Natural killer cell treated with Interleukin-12 subunit alpha and Interleukin-12 subunit beta and Interleukin-15 and Interleukin-18, amount 100 ng/mL, for 72 hours (primary cell): ENCODE measurements around the gene TET2. TPM values are rescaled to one million over a fixed set of nuclear protein-coding genes. Genes with fewer than 3 reads are reported as not detected.

Experiments used
- ATAC-seq, 2 donors: fragments of 150-1000 bp; cut with Tn5 transposase in 1 of 2; sonication (Bioruptor Pico), chemical (Tn5 transposase) in 1 of 2; 2 replicates each; pipeline ENCODE4 v1.10.0; 2021
- DNase-seq: peaks from one replicate; pipeline ENCODE4 v3.0.0; 2022; ENCODE audit warnings: low spot score
- H3K27ac Mint-ChIP-seq, 2 donors: 1 replicate in 1 of 2; 2 replicates in 1 of 2; pipeline ENCODE4 v1.8.0; 2022; ENCODE audit warnings: mixed read lengths in 2 of 2, mild to moderate bottlenecking in 1 of 2, moderate library complexity in 1 of 2
- H3K27me3 Mint-ChIP-seq, 2 donors: 1 replicate in 1 of 2; 2 replicates in 1 of 2; pipeline ENCODE4 v1.8.0; 2022; ENCODE audit warnings: mixed read lengths in 2 of 2
- H3K36me3 Mint-ChIP-seq: one replicate; pipeline ENCODE4 v1.8.0; 2022; ENCODE audit warnings: mixed read lengths
- H3K4me1 Mint-ChIP-seq, 2 donors: 1 replicate in 1 of 2; 2 replicates in 1 of 2; pipeline ENCODE4 v1.8.0; 2022; ENCODE audit warnings: low read depth in 2 of 2, mixed read lengths in 2 of 2, mild to moderate bottlenecking in 1 of 2
- H3K4me3 Mint-ChIP-seq: one replicate; pipeline ENCODE4 v1.8.0; 2022; ENCODE audit warnings: mixed read lengths
- H3K9me3 Mint-ChIP-seq: 2 replicates; pipeline ENCODE4 v1.8.0; 2022; ENCODE audit warnings: mixed read lengths
- total RNA-seq, 2 donors: library from RNA; stranded (reverse); gene quantifications; one replicate each; pipeline ENCODE4 v1.2.3, GENCODE V29; 2022

TET2 gene
- total RNA-seq: 10 to 100 TPM; 39.2 to 44.7 TPM

DNA sequence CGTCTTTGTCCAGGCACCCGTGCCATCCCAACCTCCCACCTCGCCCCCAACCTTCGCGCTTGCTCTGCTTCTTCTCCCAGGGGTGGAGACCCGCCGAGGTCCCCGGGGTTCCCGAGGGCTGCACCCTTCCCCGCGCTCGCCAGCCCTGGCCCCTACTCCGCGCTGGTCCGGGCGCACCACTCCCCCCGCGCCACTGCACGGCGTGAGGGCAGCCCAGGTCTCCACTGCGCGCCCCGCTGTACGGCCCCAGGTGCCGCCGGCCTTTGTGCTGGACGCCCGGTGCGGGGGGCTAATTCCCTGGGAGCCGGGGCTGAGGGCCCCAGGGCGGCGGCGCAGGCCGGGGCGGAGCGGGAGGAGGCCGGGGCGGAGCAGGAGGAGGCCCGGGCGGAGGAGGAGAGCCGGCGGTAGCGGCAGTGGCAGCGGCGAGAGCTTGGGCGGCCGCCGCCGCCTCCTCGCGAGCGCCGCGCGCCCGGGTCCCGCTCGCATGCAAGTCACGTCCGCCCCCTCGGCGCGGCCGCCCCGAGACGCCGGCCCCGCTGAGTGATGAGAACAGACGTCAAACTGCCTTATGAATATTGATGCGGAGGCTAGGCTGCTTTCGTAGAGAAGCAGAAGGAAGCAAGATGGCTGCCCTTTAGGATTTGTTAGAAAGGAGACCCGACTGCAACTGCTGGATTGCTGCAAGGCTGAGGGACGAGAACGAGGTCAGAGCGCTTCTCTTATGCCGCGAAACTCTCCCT is at the start of gene TET2:
Gene TET2 (plus strand): TSS at position 601 of the 740 bp plus-strand sequence. CDS start 87,067 bp downstream, outside the sequence.
- no peaks in the 10 kb centered on the region for H3K27me3 Mint-ChIP-seq
- H3K4me3 Mint-ChIP-seq: peak within 1 kb of the TSS; percentile 98
- DNase-seq: peak; percentile 88
- ATAC-seq: peak; percentile 95 to 97
- H3K27ac Mint-ChIP-seq: peak within 1 kb of the TSS; percentile 99 to 100
- no peaks in the 10 kb centered on the region for H3K9me3 Mint-ChIP-seq
- peaks cover 15% of the 10 kb centered on the region for H3K36me3 Mint-ChIP-seq
- H3K4me1 Mint-ChIP-seq: peaks cover 36 to 41% of the 10 kb centered on the region in 2 donors

GRCh38 chr4:105102016-105102415 is 44.7 kb upstream of the TET2 start:
- no peak for ATAC-seq
- H3K27ac Mint-ChIP-seq: no peak overlapping the region

GRCh38 chr4:105106426-105106825 is 40.2 kb upstream of the TET2 start:
- Mint-ChIP-seq H3K27ac (no peak overlapping the region), H3K4me3 (no peak overlapping the region), H3K4me1 (no peaks in the 10 kb centered on the region), H3K9me3 (no peaks in the 10 kb centered on the region), H3K36me3 (no peaks in the 10 kb centered on the region), H3K27me3 (peaks cover 0 to 9% of the 10 kb centered on the region in 2 donors)
- DNase-seq (no peak), ATAC-seq (no peak)

More at GRCh38 chr4:105102016-105102415, 44.7 kb upstream of the TET2 start:
- H3K27me3 Mint-ChIP-seq: peaks cover 2 to 22% of the 10 kb centered on the region in 2 donors
- no peak for DNase-seq
- H3K36me3 Mint-ChIP-seq: peaks cover 14% of the 10 kb centered on the region
- H3K4me1 Mint-ChIP-seq: no peaks in the 10 kb centered on the region
- H3K4me3 Mint-ChIP-seq: no peak overlapping the region
- H3K9me3 Mint-ChIP-seq: peaks cover 11% of the 10 kb centered on the region

DNA sequence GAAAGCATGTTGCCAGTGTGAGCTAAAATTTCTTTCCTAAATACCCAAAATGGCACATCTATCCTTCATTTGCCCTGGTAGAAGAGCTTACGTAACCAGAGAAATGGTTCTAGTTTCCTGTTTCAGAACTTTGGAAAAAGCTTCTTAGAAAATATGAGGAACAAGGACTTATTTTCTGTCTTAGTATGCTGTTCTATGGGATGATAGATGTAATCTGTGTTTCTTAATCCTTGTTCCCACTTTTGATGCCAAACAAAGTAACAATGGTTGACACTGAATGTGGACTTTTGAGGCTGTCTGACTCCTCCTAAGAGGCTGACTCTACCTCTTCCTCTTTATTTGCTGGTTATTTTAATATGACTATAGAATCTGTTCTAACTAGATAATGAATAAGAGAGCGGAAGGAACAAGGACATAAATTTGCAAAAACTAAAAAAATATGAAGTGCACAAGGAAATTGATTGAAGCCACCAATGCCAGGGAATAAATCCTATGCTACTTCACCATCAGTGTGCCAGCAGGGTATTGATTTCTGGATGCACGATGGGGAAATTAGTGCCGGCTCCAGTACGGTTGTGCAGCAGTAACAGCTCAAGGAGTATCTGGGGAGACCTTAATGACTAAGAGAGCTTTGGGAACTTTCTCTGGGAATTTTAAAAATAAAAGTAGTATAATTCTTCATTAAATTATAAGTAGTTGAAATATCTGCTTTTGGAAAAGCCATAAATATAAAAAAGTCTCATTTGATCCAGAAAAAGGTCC is 39.4 kb upstream of the TET2 start:
- peaks cover 0 to 11% of the 10 kb centered on the region in 2 donors for H3K27me3 Mint-ChIP-seq
- H3K4me3 Mint-ChIP-seq: no peak overlapping the region
- no peak for ATAC-seq
- H3K27ac Mint-ChIP-seq: no peak overlapping the region
- DNase-seq: no peak
- no peaks in the 10 kb centered on the region for H3K36me3 Mint-ChIP-seq
- H3K4me1 Mint-ChIP-seq: no peaks in the 10 kb centered on the region
- H3K9me3 Mint-ChIP-seq: no peaks in the 10 kb centered on the region

- H3K27me3 Mint-ChIP-seq: peaks cover 0 to 17% of the 10 kb centered on the region in 2 donors
- ATAC-seq: no peak
- no peak overlapping the region for H3K27ac Mint-ChIP-seq
- H3K4me3 Mint-ChIP-seq: no peak overlapping the region
- no peaks in the 10 kb centered on the region for H3K9me3 Mint-ChIP-seq
- no peaks in the 10 kb centered on the region for H3K36me3 Mint-ChIP-seq
- no peak for DNase-seq
- H3K4me1 Mint-ChIP-seq: peaks cover 0 to 5% of the 10 kb centered on the region in 2 donors
Measured at GRCh38 chr4:105108971-105109370, 37.7 kb upstream of the TET2 start.

DNA sequence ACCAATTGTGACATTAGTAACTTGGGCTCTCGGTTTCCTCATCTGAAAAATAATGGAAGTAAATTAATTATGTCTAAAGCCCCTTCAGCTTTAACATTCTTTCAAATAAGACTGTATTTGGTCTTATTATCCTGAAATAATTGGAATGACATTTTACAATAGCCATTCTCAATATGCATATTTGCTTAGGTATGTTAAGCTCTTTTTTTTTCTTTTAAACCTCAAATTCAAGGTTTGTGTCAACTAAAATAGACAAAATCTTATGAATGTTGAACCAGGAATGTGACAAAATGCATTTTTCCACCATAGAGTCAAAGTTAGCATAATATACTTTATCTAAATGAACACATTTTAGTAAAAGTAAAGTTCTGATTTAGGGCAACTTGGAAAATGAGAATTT is 34.4 kb upstream of the TET2 start:
- H3K4me3 Mint-ChIP-seq: no peak overlapping the region
- no peaks in the 10 kb centered on the region for H3K36me3 Mint-ChIP-seq
- ATAC-seq (no peak), DNase-seq (no peak)
- H3K4me1 Mint-ChIP-seq: peaks cover 0 to 11% of the 10 kb centered on the region in 2 donors
- H3K9me3 Mint-ChIP-seq: no peaks in the 10 kb centered on the region
- H3K27me3 Mint-ChIP-seq: peaks cover 0 to 15% of the 10 kb centered on the region in 2 donors
- peak overlapping the region in 1 of 2 donors; percentile 29 for H3K27ac Mint-ChIP-seq

GRCh38 chr4:105113800-105114199 is 32.9 kb upstream of the TET2 start:
- Mint-ChIP-seq H3K27me3 (peaks cover 0 to 15% of the 10 kb centered on the region in 2 donors), H3K4me3 (no peak overlapping the region), H3K36me3 (no peaks in the 10 kb centered on the region), H3K9me3 (no peaks in the 10 kb centered on the region), H3K4me1 (peaks cover 0 to 11% of the 10 kb centered on the region in 2 donors), H3K27ac (no peak overlapping the region)
- DNase-seq (no peak), ATAC-seq (no peak)

DNA sequence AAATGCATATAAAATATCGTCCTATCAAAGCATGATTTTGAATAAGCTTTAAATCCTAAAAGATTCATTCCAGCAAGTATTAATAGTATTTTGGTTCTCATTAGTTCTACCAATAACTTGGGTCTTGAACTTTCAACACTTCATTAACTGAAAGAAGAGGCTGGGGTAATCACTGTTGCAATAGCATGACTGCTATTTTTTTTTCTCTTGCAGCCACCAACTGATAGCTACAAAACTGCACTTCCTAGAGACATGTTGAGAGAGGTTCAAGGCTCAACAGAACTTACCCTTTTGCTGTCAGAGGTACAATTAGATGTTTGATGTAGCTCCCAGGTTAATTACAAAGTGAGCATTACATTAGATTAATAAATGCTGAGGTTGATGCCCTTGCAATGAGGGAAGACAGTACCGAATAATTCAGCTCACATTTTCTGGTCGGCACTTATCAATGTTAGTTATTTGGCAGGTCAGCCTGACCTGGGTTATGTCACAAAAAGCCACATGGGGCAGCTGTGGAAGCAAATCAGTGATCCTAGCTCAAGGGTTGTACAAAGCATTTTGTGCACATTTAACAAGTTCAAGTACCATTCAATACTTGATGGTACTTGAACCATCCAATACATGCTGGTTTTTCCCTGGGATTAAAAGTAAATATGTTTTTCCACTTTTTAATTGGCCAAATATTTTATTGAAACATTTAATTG is 29.9 kb upstream of the TET2 start:
- Mint-ChIP-seq H3K27ac (no peak overlapping the region), H3K4me3 (no peak overlapping the region), H3K9me3 (no peaks in the 10 kb centered on the region), H3K27me3 (peaks cover 0 to 15% of the 10 kb centered on the region in 2 donors), H3K36me3 (no peaks in the 10 kb centered on the region), H3K4me1 (peaks cover 0 to 11% of the 10 kb centered on the region in 2 donors)
- DNase-seq: no peak
- ATAC-seq: no peak

DNA sequence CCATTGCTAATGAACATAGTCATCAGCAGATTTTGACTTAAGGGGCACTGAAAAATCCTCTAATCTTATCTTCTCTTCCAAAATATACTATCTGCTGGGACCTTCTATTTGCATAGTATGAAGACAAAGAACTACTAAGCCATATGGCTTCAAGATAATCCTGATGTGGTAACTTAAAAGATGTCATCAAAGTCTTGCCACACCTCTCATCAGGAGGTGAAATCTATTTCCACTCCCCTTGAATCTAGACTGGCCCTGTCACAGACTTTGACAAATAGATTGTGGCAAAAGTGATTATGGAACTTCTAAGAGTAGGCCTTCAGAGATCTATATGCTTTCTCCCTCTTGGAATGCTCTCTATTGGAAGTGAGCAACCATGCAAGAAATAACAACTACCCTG is 27.3 kb upstream of the TET2 start:
- H3K36me3 Mint-ChIP-seq: no peaks in the 10 kb centered on the region
- ATAC-seq (no peak), DNase-seq (no peak)
- peak overlapping the region in 1 of 2 donors; percentile 41 for H3K27ac Mint-ChIP-seq
- peaks cover 0 to 3% of the 10 kb centered on the region in 2 donors for H3K4me1 Mint-ChIP-seq
- H3K27me3 Mint-ChIP-seq: peaks cover 0 to 3% of the 10 kb centered on the region in 2 donors
- no peak overlapping the region for H3K4me3 Mint-ChIP-seq
- no peaks in the 10 kb centered on the region for H3K9me3 Mint-ChIP-seq

- Mint-ChIP-seq H3K36me3 (no peaks in the 10 kb centered on the region), H3K27me3 (no peaks in the 10 kb centered on the region), H3K4me3 (no peak overlapping the region), H3K4me1 (no peaks in the 10 kb centered on the region), H3K27ac (no peak overlapping the region), H3K9me3 (no peaks in the 10 kb centered on the region)
- ATAC-seq (no peak), DNase-seq (no peak)
Measured at GRCh38 chr4:105120626-105121025, 26.1 kb upstream of the TET2 start.

DNA sequence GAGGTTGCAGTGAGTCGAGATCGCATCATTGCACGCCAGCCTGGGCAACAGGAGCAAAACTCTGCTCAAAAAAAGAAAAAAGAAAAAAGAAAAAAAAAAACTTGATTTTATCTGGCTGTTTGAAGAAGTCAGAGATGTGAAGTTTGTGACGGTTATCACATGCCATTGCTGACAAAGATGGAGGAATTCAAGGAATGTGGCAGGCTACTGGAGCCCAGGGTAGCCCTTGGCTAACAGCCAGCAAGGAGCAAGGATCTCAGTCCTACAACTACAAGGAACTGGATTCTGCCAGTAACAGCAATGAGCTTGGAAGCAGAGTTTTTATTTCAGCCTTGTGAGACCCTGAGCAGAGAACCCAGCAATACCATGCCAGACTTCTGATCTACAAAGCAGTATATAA is 24.3 kb upstream of the TET2 start:
- Mint-ChIP-seq H3K4me3 (no peak overlapping the region), H3K27me3 (no peaks in the 10 kb centered on the region), H3K27ac (no peak overlapping the region), H3K36me3 (no peaks in the 10 kb centered on the region), H3K4me1 (no peaks in the 10 kb centered on the region), H3K9me3 (no peaks in the 10 kb centered on the region)
- ATAC-seq (no peak), DNase-seq (no peak)

GRCh38 chr4:105126311-105127169 is 20.1 kb upstream of the TET2 start:
- Mint-ChIP-seq H3K27me3 (no peaks in the 10 kb centered on the region), H3K4me1 (no peaks in the 10 kb centered on the region), H3K36me3 (no peaks in the 10 kb centered on the region), H3K9me3 (no peaks in the 10 kb centered on the region), H3K27ac (no peak overlapping the region), H3K4me3 (no peak overlapping the region)
- DNase-seq: no peak
- ATAC-seq: no peak

- Mint-ChIP-seq H3K36me3 (no peaks in the 10 kb centered on the region), H3K4me1 (no peaks in the 10 kb centered on the region), H3K9me3 (no peaks in the 10 kb centered on the region), H3K27ac (no peak overlapping the region), H3K27me3 (no peaks in the 10 kb centered on the region), H3K4me3 (no peak overlapping the region)
- no peak for ATAC-seq
- no peak for DNase-seq
Measured at GRCh38 chr4:105127170-105127445, 19.6 kb upstream of the TET2 start.
